NT2/D1 (cell line): ENCODE measurements around the gene CEP135.

Experiments used
- DNase-seq: peaks from one replicate; pipeline ENCODE4 v3.0.0-alpha.2; 2011; ENCODE audit warnings: low read depth, low spot score
- H3K27me3 ChIP-seq: 2 replicates; pipeline ENCODE4 v1.6.0; 2011; ENCODE audit warnings: mild to moderate bottlenecking; ENCODE audit not compliant: insufficient read length, insufficient read depth
- H3K36me3 ChIP-seq: 2 replicates; pipeline ENCODE4 v1.6.1; 2011; ENCODE audit warnings: mild to moderate bottlenecking, low read length, mixed read lengths; ENCODE audit not compliant: insufficient read depth, insufficient read length
- H3K4me1 ChIP-seq: 2 replicates; pipeline ENCODE4 v1.5.1; 2011; ENCODE audit not compliant: insufficient read depth, insufficient read length
- H3K4me3 ChIP-seq: 2 replicates; pipeline ENCODE4 v1.5.1; 2011; ENCODE audit warnings: low read depth; ENCODE audit not compliant: insufficient read length
- H3K9ac ChIP-seq: 2 replicates; pipeline ENCODE4 v1.6.0; 2011; ENCODE audit warnings: low read depth; ENCODE audit not compliant: insufficient read length
- H3K9me3 ChIP-seq: 2 replicates; pipeline ENCODE4 v1.5.1; 2011; ENCODE audit warnings: mild to moderate bottlenecking, low read length; ENCODE audit not compliant: insufficient read depth
- SUZ12 ChIP-seq: IDR thresholded peaks from 2 replicates; pipeline ENCODE4 v1.6.1; 2011; ENCODE audit not compliant: insufficient read length, insufficient read depth; ENCODE audit errors: extremely low read depth
- YY1 ChIP-seq: IDR thresholded peaks from 2 replicates; pipeline ENCODE4 v1.6.1; 2011; ENCODE audit not compliant: insufficient read length, insufficient read depth
- ZNF274 ChIP-seq: IDR thresholded peaks from 2 replicates; pipeline ENCODE4 v1.6.1; 2011; ENCODE audit warnings: mild to moderate bottlenecking, low read depth, low read length

The CEP135 gene

DNA sequence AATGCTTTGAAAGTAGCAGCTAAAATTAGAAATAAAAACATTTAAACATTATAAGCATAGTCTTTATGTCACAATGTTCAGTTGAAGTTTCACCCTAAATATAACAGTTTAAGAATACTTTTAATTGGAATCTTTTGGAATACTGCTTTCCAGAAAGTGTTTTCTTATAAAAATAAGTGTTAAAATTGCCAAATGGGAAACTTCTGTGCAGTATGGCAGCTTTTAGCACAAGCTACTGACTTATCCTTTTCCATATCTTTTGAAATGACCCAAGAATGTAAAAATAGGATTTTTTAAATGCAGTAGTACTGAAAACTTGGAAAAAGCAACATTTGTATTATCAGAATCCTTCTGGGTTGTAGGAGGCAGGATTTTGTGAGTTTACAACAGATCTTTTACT lies 34.2 kb downstream of the CEP135 start:
- Histone ChIP-seq H3K9ac (no peak overlapping the region), H3K4me1 (no peaks in the 10 kb centered on the region), H3K27me3 (no peaks in the 10 kb centered on the region), H3K4me3 (no peak overlapping the region), H3K9me3 (no peaks in the 10 kb centered on the region), H3K36me3 (peaks cover 28% of the 10 kb centered on the region)
- TF ChIP-seq YY1 = no peak
- TF ChIP-seq SUZ12 = no peak
- no peak for TF ChIP-seq ZNF274
- no peak for DNase-seq

DNA sequence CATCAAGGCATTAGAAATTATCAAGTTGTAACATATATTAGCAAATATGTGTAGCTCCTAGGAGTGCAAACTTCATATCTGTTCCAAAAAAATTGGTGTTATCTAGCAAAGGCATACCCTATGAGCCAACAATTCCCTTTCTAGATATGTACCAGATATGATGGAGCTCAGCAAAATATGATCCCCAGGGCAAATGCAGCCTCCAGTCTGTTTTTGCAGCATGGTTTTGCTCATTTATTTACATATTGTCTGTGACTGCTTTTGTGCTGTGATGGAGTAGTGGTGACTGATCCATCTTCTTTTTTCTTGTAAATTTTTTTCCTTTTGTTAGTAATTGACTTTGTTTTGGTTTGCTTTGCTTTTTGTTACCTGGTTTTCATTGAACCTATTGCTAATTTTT lies 41.0 kb downstream of the CEP135 start:
- DNase-seq = no peak
- H3K36me3 ChIP-seq = peaks cover 12% of the 10 kb centered on the region
- no peak overlapping the region for H3K9ac ChIP-seq
- TF ChIP-seq ZNF274 = no peak
- TF ChIP-seq YY1 = no peak
- no peak for TF ChIP-seq SUZ12
- H3K27me3 ChIP-seq = no peaks in the 10 kb centered on the region
- H3K4me1 ChIP-seq = no peaks in the 10 kb centered on the region
- H3K4me3 ChIP-seq = no peak overlapping the region
- H3K9me3 ChIP-seq = no peaks in the 10 kb centered on the region

- Histone ChIP-seq H3K4me1 (no peaks in the 10 kb centered on the region), H3K36me3 (peaks cover 9% of the 10 kb centered on the region), H3K27me3 (no peaks in the 10 kb centered on the region), H3K9ac (no peak overlapping the region), H3K9me3 (no peaks in the 10 kb centered on the region), H3K4me3 (no peak overlapping the region)
- DNase-seq = no peak
- no peak for TF ChIP-seq ZNF274
- no peak for TF ChIP-seq YY1
- TF ChIP-seq SUZ12 = no peak
Observed at GRCh38 chr4:55993994-55994663, 45.4 kb downstream of the CEP135 start.

DNA sequence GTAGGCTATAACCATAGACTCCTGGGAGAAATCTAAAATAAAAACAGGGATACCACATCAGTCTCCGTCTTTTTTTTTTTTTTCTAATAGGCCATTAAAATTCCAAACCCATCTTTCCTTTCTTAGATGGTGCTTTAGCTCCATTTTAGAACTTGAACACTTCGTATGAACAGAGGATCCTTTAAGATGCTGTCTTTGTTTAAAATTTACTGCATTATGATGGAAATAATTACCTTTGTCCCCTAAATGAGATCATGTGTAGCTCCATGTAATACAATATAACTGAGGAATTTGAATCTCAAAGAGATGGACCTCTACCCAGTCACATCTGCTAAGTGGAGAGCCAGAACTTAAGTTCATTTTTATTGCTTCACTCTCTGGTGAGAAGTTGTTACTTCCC lies 47.9 kb downstream of the CEP135 start:
- Histone ChIP-seq H3K9me3 (peaks cover 3% of the 10 kb centered on the region; the same call in 1 of the 2 replicates), H3K27me3 (no peaks in the 10 kb centered on the region), H3K9ac (no peak overlapping the region), H3K36me3 (peaks cover 30% of the 10 kb centered on the region), H3K4me3 (no peak overlapping the region), H3K4me1 (no peaks in the 10 kb centered on the region)
- DNase-seq = no peak
- TF ChIP-seq ZNF274 (no peak), YY1 (no peak), SUZ12 (no peak)

- Histone ChIP-seq H3K4me1 (no peaks in the 10 kb centered on the region), H3K4me3 (no peak overlapping the region), H3K9ac (no peak overlapping the region), H3K27me3 (no peaks in the 10 kb centered on the region), H3K9me3 (peaks cover 9% of the 10 kb centered on the region), H3K36me3 (peaks cover 32% of the 10 kb centered on the region)
- TF ChIP-seq YY1 (no peak), ZNF274 (no peak), SUZ12 (no peak)
- no peak for DNase-seq
Observed at GRCh38 chr4:56003606-56004005, 54.9 kb downstream of the CEP135 start.

- TF ChIP-seq SUZ12 (no peak), ZNF274 (no peak), YY1 (no peak)
- Histone ChIP-seq H3K4me1 (no peaks in the 10 kb centered on the region), H3K27me3 (no peaks in the 10 kb centered on the region), H3K4me3 (no peak overlapping the region), H3K36me3 (peaks cover 31% of the 10 kb centered on the region), H3K9ac (no peak overlapping the region), H3K9me3 (peaks cover 9% of the 10 kb centered on the region)
- DNase-seq = no peak
Observed at GRCh38 chr4:56004235-56004634, 55.5 kb downstream of the CEP135 start.

- H3K36me3 ChIP-seq = peaks cover 28% of the 10 kb centered on the region
Observed at GRCh38 chr4:56007154-56007553, 58.4 kb downstream of the CEP135 start.

More at GRCh38 chr4:56007154-56007553, 58.4 kb downstream of the CEP135 start:
- TF ChIP-seq YY1 (no peak), ZNF274 (no peak), SUZ12 (no peak)
- Histone ChIP-seq H3K9ac (no peak overlapping the region), H3K27me3 (no peaks in the 10 kb centered on the region), H3K9me3 (0 out of 2 replicates have a peak, but pooled peaks cover under 1% of the 10 kb centered on the region), H3K4me1 (no peaks in the 10 kb centered on the region), H3K4me3 (no peak overlapping the region)
- no peak for DNase-seq
